ENCODE data around the gene OPN1LW.

OPN1LW gene

DNA sequence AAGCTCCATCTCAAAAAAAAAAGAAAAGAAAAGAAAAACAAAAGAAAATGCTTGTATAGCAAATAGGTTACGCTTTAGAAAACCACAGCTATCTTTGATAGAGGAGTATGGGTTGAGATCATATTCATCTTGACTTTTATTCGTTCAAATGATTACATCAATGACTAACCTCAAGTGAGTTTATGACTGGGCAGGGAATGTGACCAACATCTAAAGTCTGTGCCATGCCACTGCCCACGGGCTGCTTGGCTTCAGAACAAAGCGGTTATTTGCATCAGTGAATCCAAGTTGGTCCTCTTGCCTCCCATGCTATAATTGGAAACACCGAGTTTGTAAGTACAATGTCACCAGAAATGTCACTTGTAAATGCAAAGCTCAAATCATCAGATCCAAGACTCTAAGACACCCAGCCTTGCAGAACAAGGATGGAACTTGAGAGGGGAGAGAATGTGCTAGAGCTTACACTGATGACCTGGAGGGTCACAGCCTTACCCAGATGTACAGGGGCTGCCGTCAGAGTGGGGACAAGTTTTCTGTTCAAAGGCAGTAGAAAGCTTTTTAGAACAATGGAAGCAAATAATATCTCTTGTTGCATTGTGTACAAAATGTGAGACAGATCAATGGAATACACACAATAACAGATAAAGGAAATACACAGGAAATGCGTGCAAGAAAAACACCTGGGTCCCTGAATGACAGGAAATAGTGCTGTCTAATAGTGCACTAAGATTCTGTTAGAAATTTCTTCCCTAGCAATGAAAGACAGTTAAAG, 8.4 kb upstream of the OPN1LW start:
- no peak overlapping the region for H2BK12ac ChIP-seq (ENCODE audit: low read length)
- H3K36me3 ChIP-seq (ENCODE audit: control insufficient read depth in 1 of 2, insufficient read depth in 2 of 2, low read length in 2 of 2) = no peaks in the 10 kb centered on the region
- no peak overlapping the region for H3K9ac ChIP-seq (ENCODE audit: low read length)
- no peak overlapping the region for H2BK120ac ChIP-seq (ENCODE audit: insufficient read depth, low read length, poor library complexity)
- no peak for DNase-seq
- H4K8ac ChIP-seq (ENCODE audit: low read depth, low read length) = no peak overlapping the region
- H3K4ac ChIP-seq (ENCODE audit: low read depth, low read length) = no peak overlapping the region
- no peaks in the 10 kb centered on the region for H3K79me1 ChIP-seq (ENCODE audit: low read length)
- H4K91ac ChIP-seq (ENCODE audit: low read depth, low read length) = no peak overlapping the region
- H3K27me3 ChIP-seq (ENCODE audit: insufficient read depth, low read length) = no peaks in the 10 kb centered on the region
- no peak overlapping the region for H2AK5ac ChIP-seq (ENCODE audit: low read length)
- no peak overlapping the region for H3K27ac ChIP-seq (ENCODE audit: low read depth, low read length)
- no peak overlapping the region for H4K12ac ChIP-seq (ENCODE audit: low read depth, low read length)
- H2AFZ ChIP-seq (ENCODE audit: insufficient read depth, low read length, poor library complexity) = no peak overlapping the region
- H3K4me2 ChIP-seq (ENCODE audit: low read length) = no peak overlapping the region
- no peak overlapping the region for H2BK5ac ChIP-seq (ENCODE audit: low read depth, low read length, poor library complexity)
- H3K23ac ChIP-seq (ENCODE audit: low read length) = no peak overlapping the region
- H3K18ac ChIP-seq (ENCODE audit: low read length) = no peak overlapping the region
- WGBS (ENCODE audit: extremely low coverage, insufficient coverage, insufficient read length) = no CpG with 5 or more reads among the region's 7 CpGs
- H3K9me3 ChIP-seq (ENCODE audit: insufficient read depth, low read depth, low read length) = no peaks in the 10 kb centered on the region
- H3K4me1 ChIP-seq (ENCODE audit: control insufficient read depth in 1 of 2, insufficient read depth in 2 of 2, low read length in 2 of 2) = no peaks in the 10 kb centered on the region
- H3K4me3 ChIP-seq (ENCODE audit: low read depth, low read length) = no peak overlapping the region
- H3K14ac ChIP-seq (ENCODE audit: low read length) = no peak overlapping the region
- H3K79me2 ChIP-seq (ENCODE audit: control insufficient read depth, insufficient read depth, low read length, poor library complexity) = no peaks in the 10 kb centered on the region

GRCh38 chrX:154136627-154137161, 7.3 kb upstream of the OPN1LW start:
- Histone ChIP-seq H3K79me2 (ENCODE audit: control insufficient read depth, insufficient read depth, low read length, poor library complexity) (no peaks in the 10 kb centered on the region), H3K9ac (ENCODE audit: low read length) (no peak overlapping the region), H3K14ac (ENCODE audit: low read length) (no peak overlapping the region), H3K4me3 (ENCODE audit: low read depth, low read length) (no peak overlapping the region), H3K4ac (ENCODE audit: low read depth, low read length) (no peak overlapping the region), H2BK5ac (ENCODE audit: low read depth, low read length, poor library complexity) (no peak overlapping the region), H2AK5ac (ENCODE audit: low read length) (no peak overlapping the region), H3K4me2 (ENCODE audit: low read length) (peak overlapping the region; percentile 60), H3K23ac (ENCODE audit: low read length) (no peak overlapping the region), H2BK12ac (ENCODE audit: low read length) (no peak overlapping the region), H3K27me3 (ENCODE audit: insufficient read depth, low read length) (no peaks in the 10 kb centered on the region), H4K8ac (ENCODE audit: low read depth, low read length) (peak overlapping the region; percentile 54), H3K18ac (ENCODE audit: low read length) (no peak overlapping the region), H3K4me1 (ENCODE audit: control insufficient read depth in 1 of 2, insufficient read depth in 2 of 2, low read length in 2 of 2) (no peaks in the 10 kb centered on the region), H3K79me1 (ENCODE audit: low read length) (no peaks in the 10 kb centered on the region), H3K27ac (ENCODE audit: low read depth, low read length) (no peak overlapping the region), H2BK120ac (ENCODE audit: insufficient read depth, low read length, poor library complexity) (no peak overlapping the region), H2AFZ (ENCODE audit: insufficient read depth, low read length, poor library complexity) (peak overlapping the region; percentile 54), H3K9me3 (ENCODE audit: insufficient read depth, low read depth, low read length) (no peaks in the 10 kb centered on the region), H4K91ac (ENCODE audit: low read depth, low read length) (no peak overlapping the region), H3K36me3 (ENCODE audit: control insufficient read depth in 1 of 2, insufficient read depth in 2 of 2, low read length in 2 of 2) (no peaks in the 10 kb centered on the region), H4K12ac (ENCODE audit: low read depth, low read length) (no peak overlapping the region)
- WGBS (ENCODE audit: extremely low coverage, insufficient coverage, insufficient read length) = no CpG with 5 or more reads among the region's 44 CpGs
- peak; percentile 42 to 69 for DNase-seq

- Histone ChIP-seq H3K36me3 (ENCODE audit: control insufficient read depth in 1 of 2, insufficient read depth in 2 of 2, low read length in 2 of 2) (no peaks in the 10 kb centered on the region), H3K79me2 (ENCODE audit: control insufficient read depth, insufficient read depth, low read length, poor library complexity) (no peaks in the 10 kb centered on the region), H4K91ac (ENCODE audit: low read depth, low read length) (no peak overlapping the region), H2BK5ac (ENCODE audit: low read depth, low read length, poor library complexity) (no peak overlapping the region), H3K4me1 (ENCODE audit: control insufficient read depth in 1 of 2, insufficient read depth in 2 of 2, low read length in 2 of 2) (no peaks in the 10 kb centered on the region), H3K27ac (ENCODE audit: low read depth, low read length) (no peak overlapping the region), H3K27me3 (ENCODE audit: insufficient read depth, low read length) (no peaks in the 10 kb centered on the region), H3K4me3 (ENCODE audit: low read depth, low read length) (no peak overlapping the region), H4K8ac (ENCODE audit: low read depth, low read length) (no peak overlapping the region), H4K12ac (ENCODE audit: low read depth, low read length) (no peak overlapping the region), H3K4me2 (ENCODE audit: low read length) (no peak overlapping the region), H3K79me1 (ENCODE audit: low read length) (no peaks in the 10 kb centered on the region), H3K14ac (ENCODE audit: low read length) (no peak overlapping the region), H2AK5ac (ENCODE audit: low read length) (no peak overlapping the region), H3K23ac (ENCODE audit: low read length) (no peak overlapping the region), H3K18ac (ENCODE audit: low read length) (no peak overlapping the region), H2BK12ac (ENCODE audit: low read length) (no peak overlapping the region), H3K4ac (ENCODE audit: low read depth, low read length) (no peak overlapping the region), H2AFZ (ENCODE audit: insufficient read depth, low read length, poor library complexity) (no peak overlapping the region), H3K9me3 (ENCODE audit: insufficient read depth, low read depth, low read length) (no peaks in the 10 kb centered on the region), H3K9ac (ENCODE audit: low read length) (no peak overlapping the region), H2BK120ac (ENCODE audit: insufficient read depth, low read length, poor library complexity) (no peak overlapping the region)
- DNase-seq = no peak
- no CpG with 5 or more reads among the region's 10 CpGs for WGBS (ENCODE audit: extremely low coverage, insufficient coverage, insufficient read length)
Observed at GRCh38 chrX:154138857-154139256, 5.2 kb upstream of the OPN1LW start.

- H3K9me3 ChIP-seq (ENCODE audit: insufficient read depth, low read depth, low read length) = no peaks in the 10 kb centered on the region
- no peaks in the 10 kb centered on the region for H3K79me1 ChIP-seq (ENCODE audit: low read length)
Observed at GRCh38 chrX:154140206-154140605, 3.8 kb upstream of the OPN1LW start.

More at GRCh38 chrX:154140206-154140605, 3.8 kb upstream of the OPN1LW start:
- no peak overlapping the region for H3K18ac ChIP-seq (ENCODE audit: low read length)
- no peak overlapping the region for H2BK120ac ChIP-seq (ENCODE audit: insufficient read depth, low read length, poor library complexity)
- no peaks in the 10 kb centered on the region for H3K79me2 ChIP-seq (ENCODE audit: control insufficient read depth, insufficient read depth, low read length, poor library complexity)
- no peak overlapping the region for H3K4me2 ChIP-seq (ENCODE audit: low read length)
- H3K4me3 ChIP-seq (ENCODE audit: low read depth, low read length) = no peak overlapping the region
- no peak overlapping the region for H3K4ac ChIP-seq (ENCODE audit: low read depth, low read length)
- no peak overlapping the region for H2BK12ac ChIP-seq (ENCODE audit: low read length)
- no CpG with 5 or more reads among the region's 12 CpGs for WGBS (ENCODE audit: extremely low coverage, insufficient coverage, insufficient read length)
- H2AK5ac ChIP-seq (ENCODE audit: low read length) = no peak overlapping the region
- H3K4me1 ChIP-seq (ENCODE audit: control insufficient read depth in 1 of 2, insufficient read depth in 2 of 2, low read length in 2 of 2) = no peaks in the 10 kb centered on the region
- H3K23ac ChIP-seq (ENCODE audit: low read length) = no peak overlapping the region
- no peak overlapping the region for H3K14ac ChIP-seq (ENCODE audit: low read length)
- H2BK5ac ChIP-seq (ENCODE audit: low read depth, low read length, poor library complexity) = no peak overlapping the region
- H2AFZ ChIP-seq (ENCODE audit: insufficient read depth, low read length, poor library complexity) = no peak overlapping the region
- H3K36me3 ChIP-seq (ENCODE audit: control insufficient read depth in 1 of 2, insufficient read depth in 2 of 2, low read length in 2 of 2) = no peaks in the 10 kb centered on the region
- H4K8ac ChIP-seq (ENCODE audit: low read depth, low read length) = no peak overlapping the region
- no peaks in the 10 kb centered on the region for H3K27me3 ChIP-seq (ENCODE audit: insufficient read depth, low read length)
- H4K91ac ChIP-seq (ENCODE audit: low read depth, low read length) = no peak overlapping the region
- no peak for DNase-seq
- H3K27ac ChIP-seq (ENCODE audit: low read depth, low read length) = no peak overlapping the region
- no peak overlapping the region for H4K12ac ChIP-seq (ENCODE audit: low read depth, low read length)
- no peak overlapping the region for H3K9ac ChIP-seq (ENCODE audit: low read length)
